HG03196 (cell line): ENCODE data around the gene NCKIPSD.

Source experiments
- ATAC-seq: cut with Tn5 transposase; IDR thresholded peaks from one replicate; pipeline ENCODE4 v1.9.1; 2021; ENCODE audit not compliant: unreplicated experiment

The NCKIPSD gene

DNA sequence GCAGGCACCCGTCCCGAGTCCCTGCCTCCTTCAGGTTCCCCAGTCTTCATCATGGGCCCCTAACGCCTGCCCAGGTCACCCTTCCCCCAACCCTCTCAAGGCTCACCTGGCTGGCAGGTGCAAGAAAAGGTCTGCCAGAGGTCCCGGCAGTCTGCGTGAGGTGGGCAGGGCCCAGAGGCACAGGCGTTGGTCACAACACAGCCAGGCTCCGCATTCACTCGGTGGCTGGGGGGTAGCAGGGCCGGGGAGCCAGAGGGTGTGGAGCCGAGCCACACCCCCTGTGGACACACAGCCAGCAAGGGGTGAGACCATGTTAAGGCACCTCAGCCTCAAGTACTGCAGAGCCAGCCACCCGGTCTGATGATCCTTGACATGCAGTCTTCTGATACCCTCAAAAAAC, 33.9 kb downstream of the NCKIPSD start:
- ATAC-seq: no peak

GRCh38 chr3:48650723-48651122, 35.0 kb downstream of the NCKIPSD start:
- ATAC-seq: no peak

GRCh38 chr3:48648188-48648850, 37.4 kb downstream of the NCKIPSD start:
- ATAC-seq: no peak

GRCh38 chr3:48647714-48648113, 38.0 kb downstream of the NCKIPSD start:
- no peak for ATAC-seq

DNA sequence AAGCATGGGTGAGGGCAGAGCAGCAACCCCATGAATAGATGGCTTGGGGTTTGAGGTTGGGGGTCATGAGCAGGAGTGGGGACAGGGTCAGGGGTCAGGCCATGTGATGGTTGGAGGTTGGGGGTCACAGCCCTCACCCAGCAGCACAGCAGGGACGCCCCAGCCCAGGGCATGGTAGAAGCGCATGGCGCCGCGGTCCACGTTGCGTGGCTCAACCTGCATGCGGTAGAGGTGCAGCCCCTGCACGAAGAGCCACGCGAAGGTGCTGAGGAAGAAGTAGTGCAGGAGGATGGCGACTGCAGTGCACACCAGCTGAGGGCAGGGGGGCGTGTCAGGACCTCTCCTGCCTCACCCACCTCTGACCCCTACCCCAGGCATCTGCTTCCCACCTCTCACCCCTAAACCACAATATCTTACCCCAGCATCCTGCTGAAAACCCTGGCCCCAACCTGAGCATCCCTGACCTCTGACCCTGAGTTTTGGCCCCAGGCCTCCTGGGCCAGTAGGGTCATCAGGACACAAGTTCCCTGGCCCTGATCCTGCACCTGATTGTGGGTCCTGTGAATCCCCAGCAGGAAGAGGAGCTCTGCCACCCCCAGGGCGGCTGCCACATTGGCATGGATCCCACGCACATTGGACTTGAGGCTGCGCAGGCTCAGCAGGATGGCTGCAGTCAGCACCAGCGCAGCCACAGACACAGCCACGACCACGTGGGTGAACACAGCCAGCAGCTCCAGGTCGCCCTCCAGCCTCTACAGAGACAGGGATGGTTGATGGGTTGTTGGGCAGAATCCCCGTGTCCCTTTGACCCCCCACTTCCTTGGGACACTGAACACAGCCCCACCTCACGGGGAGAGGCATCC, 40.6 kb downstream of the NCKIPSD start:
- ATAC-seq: no peak

GRCh38 chr3:48642605-48643004, 43.1 kb downstream of the NCKIPSD start:
- no peak for ATAC-seq

- ATAC-seq: no peak
Observed at GRCh38 chr3:48641396-48641795, 44.3 kb downstream of the NCKIPSD start.

DNA sequence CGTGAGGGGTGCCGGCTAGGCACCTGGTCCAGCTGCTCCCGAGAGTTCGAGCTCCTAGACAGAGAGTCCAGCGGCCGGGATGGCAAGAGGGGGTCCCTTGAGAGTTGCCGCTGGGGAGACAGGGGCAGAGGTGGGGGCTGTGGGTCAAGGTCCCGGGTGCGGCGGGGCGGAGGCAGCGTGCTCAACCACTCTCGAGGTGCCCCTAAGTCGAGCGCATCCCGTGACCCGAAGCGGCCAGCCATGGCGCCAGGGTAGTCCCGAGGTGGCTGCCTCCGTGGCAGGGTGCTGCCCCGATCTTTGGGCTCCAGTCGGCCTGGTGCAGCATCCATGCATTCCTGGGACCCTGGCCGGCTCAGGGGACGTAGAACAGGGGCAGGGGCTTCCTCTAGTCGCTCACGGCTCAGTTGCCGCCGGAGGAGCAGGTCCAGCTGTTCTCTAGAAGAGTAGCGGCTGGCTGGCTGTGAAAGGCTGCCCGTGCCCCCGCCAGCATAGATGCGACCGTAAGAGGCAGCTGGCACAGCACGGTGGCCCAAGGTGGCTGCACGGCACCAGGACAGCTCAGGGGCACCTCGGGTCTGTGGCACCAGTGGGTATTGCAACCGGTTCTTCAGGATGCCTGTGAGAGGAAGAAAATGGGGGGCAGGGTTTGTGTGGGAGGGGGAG, 45.6 kb downstream of the NCKIPSD start:
- ATAC-seq: no peak

DNA sequence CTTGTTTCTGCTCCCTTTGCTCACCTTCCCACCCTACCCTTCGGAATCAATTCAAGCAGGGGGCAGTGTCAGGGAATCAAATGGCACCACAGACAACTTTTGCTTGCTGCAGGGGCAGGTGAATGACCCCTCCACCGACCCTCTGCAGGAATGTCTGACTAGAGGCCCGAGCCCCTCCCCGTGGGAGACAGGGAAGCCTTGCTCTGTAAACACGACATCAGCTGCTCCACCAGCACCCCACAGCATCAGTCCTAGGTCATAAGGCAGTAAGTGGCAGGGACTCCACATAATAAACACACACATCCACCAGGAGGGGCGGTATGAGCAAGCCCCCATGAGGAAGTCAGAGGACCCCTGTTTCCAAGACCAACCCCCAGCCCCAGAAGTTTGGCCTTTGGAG, 48.4 kb downstream of the NCKIPSD start:
- ATAC-seq: no peak

GRCh38 chr3:48636149-48636655, 49.5 kb downstream of the NCKIPSD start:
- no peak for ATAC-seq

GRCh38 chr3:48635222-48636021, 50.3 kb downstream of the NCKIPSD start, which contains the start of gene SLC26A6:
Gene SLC26A6, minus strand, starts transcription at chr3:48635461. Its CDS starts 68 bp downstream, at chr3:48635393.
- peak; percentile 84 for ATAC-seq

- peak; percentile 17 for ATAC-seq
Observed at GRCh38 chr3:48634661-48635221, 51.0 kb downstream of the NCKIPSD start.

GRCh38 chr3:48633743-48634142, 52.0 kb downstream of the NCKIPSD start:
- no peak for ATAC-seq

DNA sequence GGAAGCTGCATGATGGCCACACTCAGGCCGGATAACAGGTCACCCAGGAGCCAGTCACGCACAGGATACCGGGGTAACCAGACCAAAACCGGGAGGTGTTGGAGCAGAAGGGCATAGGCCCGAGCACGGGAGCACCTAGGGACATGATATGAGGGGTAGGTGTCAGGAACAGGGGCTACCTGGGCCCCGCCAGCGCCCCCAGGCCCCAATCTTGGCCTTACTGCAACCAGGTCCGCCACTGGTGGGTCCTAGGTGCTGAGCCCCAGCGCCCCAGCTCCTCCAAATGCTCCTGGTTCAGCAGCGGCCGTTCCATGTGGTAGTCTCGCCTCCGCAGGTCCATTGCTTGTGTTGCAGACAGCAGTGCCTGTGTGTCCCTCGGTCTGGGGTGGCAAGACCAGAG, 52.5 kb downstream of the NCKIPSD start:
- ATAC-seq: no peak

DNA sequence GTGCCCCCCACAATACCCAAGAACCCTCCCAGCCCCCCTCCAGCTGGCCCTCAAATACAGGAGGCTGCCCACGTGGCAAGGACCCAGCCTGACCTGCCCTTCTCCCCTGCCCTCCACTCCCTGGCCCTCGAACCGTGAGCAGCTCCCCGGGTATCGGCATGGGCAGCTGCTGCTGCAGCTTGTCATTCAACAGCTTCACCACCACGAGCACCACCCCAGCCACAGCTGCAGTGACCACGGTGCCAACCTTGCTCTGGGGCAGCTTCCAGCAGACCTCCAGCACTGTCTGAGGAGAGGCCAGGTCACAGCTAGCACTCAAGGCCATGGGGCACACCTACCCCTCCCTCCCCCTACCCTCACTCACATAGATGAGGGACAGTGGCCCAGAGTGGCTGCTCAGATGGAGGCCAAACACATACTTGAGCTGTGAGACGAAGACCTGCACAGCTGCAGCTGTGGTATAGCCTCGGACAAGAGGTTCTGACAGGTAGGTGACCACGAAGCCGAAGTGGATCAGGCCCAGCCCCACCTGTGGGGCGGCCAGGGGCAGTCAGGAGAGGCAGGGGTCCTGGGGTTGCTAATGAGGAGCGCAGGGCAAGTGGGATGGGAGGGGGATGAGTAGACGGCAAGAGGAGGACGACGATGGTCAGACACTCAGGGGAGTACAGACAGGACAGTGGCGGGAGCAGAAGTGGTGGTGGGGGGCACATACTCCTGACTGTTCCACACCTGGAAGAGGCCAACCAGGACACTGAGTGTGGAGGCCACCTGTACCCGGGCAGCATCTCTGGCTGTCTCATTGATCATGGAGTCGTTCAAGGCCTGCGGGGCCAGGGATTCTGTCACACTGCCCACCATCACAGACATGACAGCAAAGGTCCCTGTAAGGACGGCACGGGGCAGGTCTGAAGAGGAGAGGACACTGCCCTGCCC, 53.9 kb downstream of the NCKIPSD start:
- no peak for ATAC-seq

- no peak for ATAC-seq
Observed at GRCh38 chr3:48630833-48631232, 54.9 kb downstream of the NCKIPSD start.

DNA sequence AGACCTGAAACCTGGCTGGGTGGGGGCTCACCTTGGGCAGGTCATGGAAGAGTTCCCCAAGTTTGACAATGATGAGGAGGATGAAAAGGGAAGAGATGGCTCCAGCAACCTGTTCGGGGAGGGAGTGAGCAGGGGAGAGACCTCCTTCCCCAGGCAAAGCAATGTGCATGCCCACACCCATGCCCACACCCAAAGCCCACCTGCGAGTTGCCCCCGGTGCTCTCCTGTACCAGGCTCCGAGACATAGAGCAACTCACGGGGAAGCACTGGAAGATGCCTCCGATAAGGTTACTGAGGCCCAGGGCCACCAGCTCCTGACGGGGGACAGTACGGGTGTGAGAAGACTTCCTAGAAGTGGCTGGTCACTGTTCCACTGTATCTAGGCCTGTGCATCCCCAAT, 55.3 kb downstream of the NCKIPSD start:
- no peak for ATAC-seq

- ATAC-seq: no peak
Observed at GRCh38 chr3:48629894-48630293, 55.8 kb downstream of the NCKIPSD start.

DNA sequence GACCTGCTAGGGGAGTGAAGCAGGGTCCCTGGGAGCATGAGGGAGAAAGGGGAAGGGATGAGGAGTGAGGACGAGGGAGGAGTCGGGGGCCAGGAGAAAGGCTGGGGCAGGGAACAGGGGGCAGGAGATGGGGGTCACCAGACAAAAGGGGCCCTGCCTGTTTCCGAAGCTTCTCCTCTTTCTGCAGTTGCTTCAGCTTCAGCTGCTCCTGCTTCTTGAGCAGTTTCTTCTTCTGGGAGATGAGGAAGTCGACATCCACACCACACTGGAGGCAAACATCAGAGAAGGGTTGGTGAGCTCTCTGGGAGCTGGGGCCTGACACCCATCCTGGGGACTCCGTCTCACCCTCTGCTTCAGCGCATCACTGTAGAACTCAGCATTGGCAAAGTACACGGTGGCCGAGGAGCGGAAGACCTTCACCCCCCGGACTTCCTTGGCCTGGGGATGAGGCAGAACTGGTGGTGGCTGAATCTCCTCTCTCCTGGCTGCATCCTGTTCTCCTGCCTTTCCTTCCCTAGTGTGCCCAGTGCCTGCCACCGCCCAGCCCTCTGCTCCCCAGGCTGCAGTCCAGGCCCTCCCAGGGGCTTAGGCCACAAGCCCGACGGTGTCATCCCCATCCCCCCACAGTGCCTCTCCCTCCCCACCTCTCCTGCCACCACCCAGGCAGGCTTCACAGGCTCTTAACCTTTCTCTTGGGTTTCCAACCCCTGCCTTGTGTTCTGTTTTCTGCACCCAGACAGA, 57.3 kb downstream of the NCKIPSD start:
- ATAC-seq: no peak
